NCI-H128 (cell line): ENCODE measurements around the gene ZDHHC14.

Experiments used
- DNase-seq: peaks from one replicate; lab custom pipeline; 2025; ENCODE audit not compliant: unreplicated experiment; lab: John Stamatoyannopoulos, UW

ZDHHC14 gene

DNA sequence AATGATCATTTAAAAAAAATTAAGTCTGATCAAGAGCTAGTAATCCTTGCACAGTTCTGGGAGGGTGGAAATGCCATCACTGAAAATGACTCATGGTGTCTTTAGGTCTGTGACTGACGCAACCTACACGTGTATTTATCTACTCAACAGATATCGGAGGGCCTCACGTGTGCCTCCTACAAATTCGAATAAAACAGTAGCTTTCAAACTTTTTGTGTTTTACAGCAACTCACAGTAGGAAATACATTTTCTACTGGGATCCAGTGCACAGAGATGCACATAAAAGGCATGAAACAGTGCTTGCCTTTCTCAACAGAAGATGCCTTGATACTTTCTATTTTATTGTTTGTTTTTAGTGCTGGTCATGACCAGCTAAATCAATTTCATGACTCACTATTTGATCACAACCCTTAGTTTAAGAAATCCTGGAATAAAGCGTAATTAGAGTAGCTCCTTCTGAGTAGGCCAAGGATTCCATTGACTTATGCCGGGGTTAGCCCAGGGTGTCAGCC is 232.1 kb downstream of the ZDHHC14 start:
- DNase-seq = no peak

DNA sequence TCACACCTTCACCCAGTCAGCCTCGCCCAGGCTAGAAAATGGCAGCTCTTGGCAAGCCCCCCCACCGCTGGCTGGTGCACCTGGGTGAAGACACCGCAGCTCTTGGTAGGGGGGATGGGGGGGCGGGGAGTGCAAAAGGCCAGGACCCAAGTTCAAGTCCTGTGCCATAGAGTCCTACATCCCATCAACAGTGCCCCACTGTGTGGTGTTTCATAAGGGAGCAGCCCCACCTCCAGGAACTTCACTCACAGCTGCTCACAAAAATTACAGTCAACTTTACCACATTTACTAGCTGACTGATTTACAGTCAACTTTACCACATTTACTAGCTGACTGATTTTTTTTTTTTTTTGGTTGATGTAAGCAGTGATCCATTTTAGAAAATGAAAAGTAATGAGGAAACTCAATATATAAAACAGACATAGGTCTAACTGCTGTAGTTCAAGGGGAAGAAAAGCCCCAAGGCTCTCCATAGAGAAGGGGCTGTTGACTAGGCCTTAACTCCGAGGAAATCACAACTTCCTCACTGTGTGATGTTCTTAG is 233.1 kb downstream of the ZDHHC14 start:
- no peak for DNase-seq

DNA sequence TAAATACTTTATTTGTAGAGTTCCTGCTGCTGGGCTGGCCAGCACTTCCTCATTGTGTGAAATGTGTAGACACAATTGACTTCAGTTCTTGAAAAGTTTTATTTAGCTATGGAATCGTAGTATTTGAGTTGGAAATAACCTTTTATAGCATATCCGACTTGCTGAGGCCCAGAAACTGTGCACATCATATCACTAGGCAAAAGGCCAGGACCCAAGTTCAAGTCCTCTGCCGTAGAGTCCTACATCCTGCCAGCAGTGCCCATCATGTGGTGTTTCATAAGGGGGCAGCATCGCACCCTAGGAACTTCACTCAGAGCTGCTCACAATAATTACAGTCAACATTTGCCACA is 234.4 kb downstream of the ZDHHC14 start:
- no peak for DNase-seq

DNA sequence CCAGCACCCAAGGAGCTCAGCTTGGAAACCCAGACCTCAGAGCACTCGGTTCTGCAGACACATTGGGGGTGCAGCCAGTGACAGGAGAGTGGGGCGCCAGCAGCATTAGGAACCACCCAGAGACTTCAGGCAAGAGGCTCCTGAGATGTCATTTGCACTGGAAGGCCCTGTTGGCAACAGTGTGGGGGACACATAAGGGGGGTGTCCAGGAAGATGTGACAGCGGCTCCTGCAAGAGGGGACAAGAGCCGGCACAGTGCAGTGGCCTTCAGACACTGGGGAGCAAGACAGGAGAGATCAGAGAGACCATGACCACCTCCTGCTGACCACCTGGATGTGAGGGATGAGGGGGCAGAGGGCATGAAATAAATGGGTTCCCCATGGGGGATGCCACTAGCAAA is 235.0 kb downstream of the ZDHHC14 start:
- DNase-seq = no peak

DNA sequence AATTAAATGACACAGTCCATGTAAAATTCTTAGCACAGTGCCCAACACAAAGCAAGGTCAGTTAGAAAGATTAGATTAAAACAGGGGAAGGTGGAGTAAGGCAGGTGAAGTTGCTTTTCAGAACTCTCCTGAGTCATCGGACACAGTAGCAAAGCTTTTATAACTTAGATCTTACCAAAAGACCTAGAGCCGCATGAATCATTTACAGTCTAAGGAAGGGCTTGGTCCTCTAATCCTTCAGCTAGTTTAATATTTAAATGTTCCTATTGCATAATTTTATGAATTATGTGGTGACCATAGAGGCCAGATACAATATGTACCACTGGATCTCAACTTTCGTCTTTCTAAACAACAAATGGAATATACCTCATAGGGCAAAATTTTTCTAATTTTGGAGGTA is 240.0 kb downstream of the ZDHHC14 start:
- no peak for DNase-seq

DNA sequence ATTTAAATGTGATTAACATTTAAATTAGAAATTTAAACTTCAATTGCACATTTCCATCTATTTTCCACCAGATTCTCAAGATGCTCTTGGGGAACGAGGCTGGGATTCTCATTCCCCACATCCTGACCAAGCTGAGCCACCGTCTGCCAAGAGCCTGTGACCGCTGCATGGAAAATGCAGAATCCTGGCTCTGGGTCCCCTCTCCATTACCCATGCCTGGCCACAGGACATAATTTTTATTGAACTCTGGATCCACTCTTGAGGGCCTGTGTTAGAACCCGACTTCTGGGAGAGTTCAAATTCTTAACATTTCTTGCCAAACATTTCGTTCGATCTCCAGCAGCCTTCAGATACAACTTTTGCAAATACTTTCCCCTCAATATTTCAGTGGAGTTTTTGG is 240.4 kb downstream of the ZDHHC14 start:
- DNase-seq = no peak

DNA sequence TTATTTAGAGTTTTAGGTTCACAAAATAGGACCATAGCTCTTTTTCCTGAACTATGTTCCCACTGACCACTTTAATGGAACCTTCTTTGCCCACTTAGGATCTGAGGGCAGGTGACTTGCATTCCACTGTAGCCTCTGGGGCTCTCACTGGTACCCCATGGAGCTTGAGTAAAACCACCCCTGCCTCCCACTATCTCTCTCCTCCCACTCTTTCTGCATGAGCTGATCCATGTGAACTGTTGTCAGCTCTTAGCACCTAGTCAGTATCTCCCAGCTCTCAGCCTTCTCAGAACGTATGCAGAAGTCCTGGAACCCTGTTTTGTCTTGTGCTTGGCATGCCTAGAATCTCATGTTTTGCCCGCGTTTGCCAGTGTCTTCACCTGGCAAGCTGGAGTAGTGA is 241.4 kb downstream of the ZDHHC14 start:
- no peak for DNase-seq

DNA sequence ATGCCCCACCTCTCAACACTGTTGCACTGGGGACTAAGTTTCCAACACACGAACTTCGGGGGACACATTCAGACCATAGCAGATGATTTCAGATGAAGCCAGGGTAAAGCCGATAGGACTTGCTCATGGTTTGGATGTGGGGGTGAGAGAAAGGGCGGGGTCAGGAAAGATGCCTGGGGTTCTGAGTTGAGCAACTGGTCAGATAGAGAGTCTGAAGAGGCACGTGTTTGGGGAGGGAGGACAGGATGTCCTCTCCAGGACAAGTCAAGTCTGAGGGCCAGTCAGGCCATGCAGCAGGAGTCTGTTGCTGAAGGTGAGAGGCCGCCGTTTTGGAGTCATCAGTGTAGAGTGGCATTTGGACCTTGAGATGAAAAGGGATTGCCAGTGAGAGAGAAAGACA is 244.1 kb downstream of the ZDHHC14 start:
- no peak for DNase-seq

DNA sequence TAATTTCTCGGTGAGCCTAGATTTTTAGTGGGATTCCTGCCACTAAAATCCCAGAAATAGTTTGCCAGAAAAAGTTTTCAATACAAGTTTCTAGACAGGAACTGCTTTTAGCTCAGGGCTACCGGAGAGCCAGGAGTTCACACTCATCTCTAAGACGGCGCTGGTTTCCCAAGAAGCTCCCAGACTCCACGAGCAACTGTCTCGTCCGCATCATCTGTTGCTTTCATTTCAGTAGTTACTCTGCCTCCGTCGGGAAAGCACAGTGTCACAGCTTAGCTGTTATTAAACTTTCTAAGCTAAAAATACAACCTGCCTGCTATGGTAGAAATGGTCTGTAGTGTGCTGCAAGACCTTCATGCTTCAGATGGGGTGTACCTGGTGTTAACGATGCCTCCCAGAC is 244.8 kb downstream of the ZDHHC14 start:
- DNase-seq = no peak

DNA sequence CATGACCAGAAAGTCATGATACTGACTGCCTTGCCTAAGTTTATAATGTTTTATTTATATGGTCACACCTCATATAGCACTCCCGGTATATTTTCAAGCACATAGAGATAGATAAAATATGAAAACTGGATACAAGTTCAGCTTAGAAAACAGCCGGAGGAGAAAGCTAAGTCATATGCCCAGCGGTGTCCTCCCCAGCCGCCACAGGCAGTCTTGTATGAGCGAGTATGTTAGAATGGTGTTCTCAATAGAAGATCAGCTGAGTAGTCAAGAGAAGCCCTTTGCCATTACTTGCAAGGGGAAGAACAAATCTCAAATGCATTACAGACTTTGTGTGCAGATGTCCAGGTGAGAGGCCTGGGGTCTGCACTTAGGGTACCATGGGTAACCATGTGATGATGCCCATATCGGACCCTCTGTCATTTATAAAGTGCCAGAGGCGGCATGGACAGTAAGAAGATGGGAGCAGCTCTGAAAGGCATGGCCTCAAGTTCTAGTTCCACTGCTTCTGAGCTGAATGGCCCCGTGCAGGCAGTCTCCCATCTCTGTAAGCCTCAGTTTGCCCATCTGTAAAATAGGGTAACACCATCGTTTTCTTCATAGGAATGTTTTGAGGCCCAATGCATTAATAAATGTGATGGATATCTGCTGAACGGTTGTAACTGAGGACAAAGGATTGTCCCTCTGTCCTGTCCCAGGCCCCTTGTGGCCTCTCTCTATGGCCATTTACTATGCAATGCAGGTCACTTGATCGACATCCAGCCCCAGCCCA is 246.4 kb downstream of the ZDHHC14 start:
- DNase-seq = no peak

DNA sequence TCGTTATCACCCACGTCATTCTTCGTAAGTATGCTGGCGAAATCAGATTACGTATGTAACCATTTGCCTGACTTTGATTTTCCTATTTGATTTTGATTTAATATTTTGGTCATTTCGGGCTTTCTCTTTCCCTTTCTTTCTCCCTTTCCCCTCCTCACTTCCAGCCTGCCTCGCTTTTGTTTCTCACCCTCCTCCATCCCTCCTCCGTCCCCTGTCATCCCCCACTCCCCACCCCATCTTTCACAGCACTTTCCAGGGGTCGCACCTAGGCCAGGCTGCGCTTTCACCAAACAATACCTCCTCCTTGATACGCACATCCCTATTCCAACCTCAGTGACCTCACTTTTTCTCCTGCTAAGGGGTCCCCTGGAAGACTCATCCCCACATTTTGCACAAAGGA is 247.5 kb downstream of the ZDHHC14 start:
- DNase-seq = no peak

DNA sequence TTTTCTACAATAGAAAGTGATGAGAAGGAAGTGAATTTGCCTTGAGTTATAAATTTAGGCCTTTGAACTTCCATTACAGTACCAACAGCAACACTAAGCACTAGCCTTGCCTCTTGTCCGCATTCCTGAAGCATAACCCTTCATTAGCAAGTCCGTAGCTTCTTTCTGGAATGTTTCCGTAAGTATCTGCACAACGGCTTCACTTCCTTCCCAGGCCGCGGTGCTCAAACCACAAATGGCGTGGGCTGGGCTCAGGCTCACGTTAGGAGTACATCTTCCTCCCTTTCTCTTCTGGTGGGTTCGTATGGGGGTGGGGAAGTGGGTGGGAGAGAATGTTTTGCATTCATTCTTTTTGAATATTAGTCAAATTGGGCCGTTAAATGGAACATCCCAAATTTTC is 248.2 kb downstream of the ZDHHC14 start:
- no peak for DNase-seq

DNA sequence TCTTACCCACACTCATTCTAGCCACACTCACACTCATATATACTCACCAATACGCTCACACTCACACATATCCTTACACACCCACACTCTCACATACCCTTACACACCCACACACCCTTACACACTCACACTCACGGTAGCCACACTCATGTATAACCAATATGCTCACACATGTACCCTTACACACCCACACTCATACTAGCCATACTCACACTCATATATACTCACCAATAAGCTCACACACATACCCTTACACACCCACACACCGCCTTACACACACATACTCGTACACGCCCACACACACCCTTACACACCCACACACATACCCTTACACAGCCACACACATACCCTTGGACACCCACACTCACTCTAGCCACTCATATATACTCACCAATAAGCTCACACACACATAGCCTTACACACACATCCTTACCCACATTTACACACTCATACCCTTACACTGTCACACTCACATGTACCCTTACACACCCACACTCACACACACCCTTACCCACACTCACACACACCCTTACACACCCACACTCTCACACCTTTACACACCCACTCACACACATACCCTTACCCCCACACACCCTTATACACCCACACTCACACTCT is 249.6 kb downstream of the ZDHHC14 start:
- DNase-seq = no peak

DNA sequence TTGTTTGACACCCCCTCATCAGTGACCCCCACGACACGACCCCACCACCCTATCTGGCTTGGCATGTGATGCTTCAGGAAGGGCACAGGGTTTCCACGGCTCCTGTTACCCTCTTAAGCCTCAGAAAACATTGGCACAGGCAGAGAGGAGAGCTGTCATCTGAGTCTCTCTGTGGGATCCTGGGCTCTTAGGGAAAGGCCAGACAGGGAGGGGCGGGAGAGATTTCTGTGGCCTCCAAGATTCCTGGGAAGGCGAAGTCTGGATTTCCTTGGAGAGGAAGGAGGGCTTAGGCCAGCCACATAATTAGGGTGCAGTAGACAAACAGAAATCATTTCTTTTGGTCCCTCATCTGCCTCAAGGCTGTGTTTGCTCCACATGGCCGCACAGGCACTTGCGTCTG is 250.4 kb downstream of the ZDHHC14 start:
- DNase-seq = peak; percentile 28

DNA sequence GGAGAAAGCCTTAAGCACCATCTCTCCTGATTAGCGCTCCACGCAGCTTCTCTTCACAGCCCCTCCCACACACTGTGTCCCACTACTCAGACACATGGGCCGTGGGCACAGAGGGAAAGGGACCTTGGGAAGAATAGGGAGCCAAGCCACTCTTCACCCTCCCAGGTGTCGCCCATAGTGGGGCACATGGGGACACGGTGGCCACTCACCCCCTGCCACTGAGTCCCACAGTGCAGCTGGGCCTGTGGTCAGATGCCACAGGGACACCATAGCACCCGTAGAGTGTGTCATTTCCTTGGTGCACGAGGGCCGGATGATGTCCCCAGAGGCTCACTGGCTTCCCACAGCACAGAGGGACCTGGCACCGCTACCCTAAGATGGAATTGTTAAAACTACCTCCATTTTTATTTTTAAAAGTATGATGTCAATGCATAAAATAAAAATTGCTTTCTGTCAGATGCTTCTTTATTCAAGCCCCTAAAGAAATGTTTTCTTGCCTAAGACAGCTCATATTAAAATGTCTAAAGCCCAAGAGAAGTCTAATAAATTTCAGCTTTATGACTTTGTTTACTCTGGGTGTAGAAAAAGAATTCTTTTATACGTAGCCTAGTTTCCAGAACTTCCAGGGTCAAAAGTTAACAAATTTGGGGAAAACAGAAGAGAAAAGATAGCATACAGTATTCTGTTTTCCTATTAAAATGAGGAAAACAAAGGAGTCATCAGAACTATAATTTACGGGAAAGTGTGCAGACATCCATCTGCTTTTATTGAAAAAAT is 251.0 kb downstream of the ZDHHC14 start:
- DNase-seq = no peak

DNA sequence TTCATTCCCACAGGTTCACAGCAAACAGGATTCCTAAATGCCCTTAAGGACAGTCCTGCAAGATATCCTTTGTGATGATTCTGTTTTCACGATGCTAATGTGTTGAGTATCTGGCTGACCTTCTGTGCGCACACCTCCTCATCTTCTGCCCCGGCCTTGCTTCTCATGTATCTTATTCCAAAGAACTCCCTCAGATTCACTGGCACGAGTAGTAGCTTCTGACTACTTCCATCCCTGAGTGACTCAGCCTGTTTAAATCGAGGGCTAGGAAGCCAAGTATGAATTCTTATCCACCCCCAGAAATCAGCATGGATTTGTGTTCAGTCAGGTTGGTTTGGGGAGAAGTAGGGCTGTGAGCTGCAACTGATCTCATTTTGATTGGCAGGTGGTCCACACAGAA is 251.8 kb downstream of the ZDHHC14 start:
- no peak for DNase-seq

DNA sequence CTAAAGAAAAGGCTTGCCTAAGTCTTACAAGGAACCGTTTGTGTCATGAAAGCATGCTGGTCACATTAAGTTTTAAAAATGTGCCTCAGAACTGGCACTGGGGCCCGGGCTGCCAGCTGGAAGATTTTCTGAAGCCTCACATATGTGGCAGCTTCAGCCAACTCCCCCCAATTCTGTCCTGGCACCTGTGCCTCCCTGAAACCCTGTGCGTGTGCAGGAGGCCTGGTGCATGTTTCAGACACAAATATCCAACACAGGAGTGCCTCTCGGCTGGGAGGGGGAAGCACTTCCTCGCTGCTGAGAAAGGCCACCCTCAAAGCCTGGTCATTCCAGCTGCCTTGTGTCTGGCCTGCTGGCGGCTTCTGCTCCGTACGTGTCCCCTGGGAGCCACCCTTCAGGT is 253.6 kb downstream of the ZDHHC14 start:
- DNase-seq = no peak

DNA sequence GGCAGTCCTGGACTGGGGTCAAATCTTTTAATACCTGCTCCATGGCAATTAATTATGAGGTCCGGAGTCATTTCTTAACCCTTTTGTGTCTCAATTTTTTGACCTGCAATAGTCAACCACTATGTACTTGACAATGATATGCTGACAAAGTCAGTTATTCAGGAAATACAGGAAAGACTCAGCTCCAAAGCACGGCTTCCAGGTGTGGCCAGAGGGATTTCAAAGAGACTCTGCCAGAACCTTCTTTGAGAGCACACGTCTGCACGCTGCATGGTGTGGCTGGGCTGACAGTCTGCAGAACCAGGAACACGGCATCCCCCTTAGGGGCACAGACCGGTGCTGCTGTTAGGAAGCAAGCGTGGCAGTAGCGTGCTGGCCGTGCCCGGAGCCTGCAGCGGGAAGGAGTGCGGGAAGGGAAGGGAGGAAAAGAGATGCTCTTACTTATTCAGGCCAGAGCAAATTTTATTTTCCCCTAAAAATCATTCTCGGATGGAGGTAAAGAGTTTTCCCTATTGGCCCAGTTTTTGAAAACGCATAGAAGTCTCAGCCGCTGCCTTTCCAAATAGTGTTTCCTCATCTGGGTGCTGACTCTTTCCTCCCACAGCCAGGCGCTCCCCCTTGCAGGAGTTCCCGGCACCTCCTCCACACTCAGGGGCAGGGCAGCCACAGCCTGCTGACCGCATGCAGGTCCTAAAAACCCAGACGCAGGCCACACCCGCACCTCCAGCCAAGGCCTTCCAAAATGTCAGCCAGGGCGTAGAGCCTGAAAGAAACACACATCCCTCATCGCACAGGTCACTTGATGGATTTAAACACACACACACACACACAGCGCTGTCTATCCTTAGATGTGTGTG is 254.6 kb downstream of the ZDHHC14 start:
- DNase-seq = no peak

DNA sequence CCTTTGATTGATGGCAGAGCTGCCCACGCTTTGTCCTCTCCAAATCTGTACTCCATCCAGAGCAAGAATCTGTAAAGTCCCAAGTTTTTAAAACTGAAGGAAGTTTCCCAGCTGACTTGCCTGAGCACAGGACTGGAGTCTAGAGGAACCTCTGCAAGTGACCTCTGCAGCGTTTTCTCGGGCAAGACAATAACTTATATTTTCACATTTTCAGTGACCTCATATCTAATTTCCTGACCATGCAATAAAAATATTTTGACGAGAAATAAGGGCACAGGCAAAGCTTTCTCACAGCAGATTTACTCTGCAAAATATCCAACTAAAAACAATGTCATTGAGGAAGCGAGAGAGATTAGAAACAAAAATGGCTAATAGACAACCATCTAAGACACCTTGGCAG is 256.5 kb downstream of the ZDHHC14 start:
- no peak for DNase-seq

DNA sequence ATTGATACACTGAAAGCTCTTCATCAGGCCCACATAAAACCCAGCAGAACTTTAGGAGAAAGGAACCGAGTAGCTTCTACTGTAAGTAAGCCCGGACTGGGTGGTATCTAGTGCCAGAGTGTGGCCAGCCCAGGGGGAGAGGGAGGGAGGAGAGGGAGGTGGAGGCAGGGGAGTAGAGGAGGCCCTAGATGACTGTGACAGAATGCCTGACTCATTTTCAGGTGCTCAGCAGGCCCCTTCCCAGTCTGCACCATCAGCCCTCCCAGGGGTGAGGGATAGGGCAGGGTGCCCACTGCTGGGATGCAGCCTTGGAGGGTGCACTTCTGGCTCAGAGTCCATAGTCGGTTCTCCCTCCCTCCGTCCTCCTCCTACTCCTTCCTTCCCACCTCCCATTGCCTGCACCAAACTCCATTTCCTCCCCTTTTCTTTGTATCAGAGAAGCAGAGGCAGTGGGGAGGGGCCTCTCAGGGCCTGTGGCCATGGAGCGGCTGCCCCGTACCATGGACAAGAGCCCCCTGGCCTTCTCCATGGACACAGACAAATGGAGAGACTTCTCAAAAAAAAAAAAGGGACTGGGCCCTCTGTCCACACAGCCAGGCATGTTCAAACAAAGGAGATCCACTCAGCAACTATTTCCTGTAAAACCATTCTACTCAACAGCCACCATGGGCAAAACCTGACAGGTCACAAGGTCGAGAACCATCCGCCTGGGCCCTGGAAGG is 257.1 kb downstream of the ZDHHC14 start:
- DNase-seq = no peak
